GM12874 (cell line): ENCODE data around the gene CLSTN1.

Experiments used
- TF ChIP-seq, protein P1 (sequence below): IDR thresholded peaks from 2 replicates; pipeline ENCODE4 v1.5.1; 2011; ENCODE audit warnings: low read depth, mild to moderate bottlenecking, control low read depth, low read length, moderate library complexity; ENCODE audit not compliant: insufficient read depth

The CLSTN1 gene

DNA sequence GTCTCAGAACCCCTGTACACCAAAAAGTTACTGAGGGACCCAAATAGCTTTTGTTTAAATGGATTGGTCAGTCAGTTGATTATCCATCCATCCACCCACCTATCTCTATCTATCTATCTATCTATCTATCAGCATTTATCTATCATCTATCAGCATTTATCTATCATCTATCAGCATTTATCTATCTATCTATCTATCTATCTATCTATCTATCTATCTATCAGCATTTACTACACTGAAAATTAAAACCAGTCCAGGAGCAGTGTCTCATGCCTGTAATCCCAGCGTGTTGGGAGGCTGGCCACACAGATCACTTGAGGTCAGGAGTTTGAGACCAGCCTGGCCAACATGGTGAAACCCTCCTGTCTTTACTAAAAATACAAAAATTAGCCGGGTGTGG, 47.1 kb downstream of the CLSTN1 start:
- TF ChIP-seq, protein P1, sequence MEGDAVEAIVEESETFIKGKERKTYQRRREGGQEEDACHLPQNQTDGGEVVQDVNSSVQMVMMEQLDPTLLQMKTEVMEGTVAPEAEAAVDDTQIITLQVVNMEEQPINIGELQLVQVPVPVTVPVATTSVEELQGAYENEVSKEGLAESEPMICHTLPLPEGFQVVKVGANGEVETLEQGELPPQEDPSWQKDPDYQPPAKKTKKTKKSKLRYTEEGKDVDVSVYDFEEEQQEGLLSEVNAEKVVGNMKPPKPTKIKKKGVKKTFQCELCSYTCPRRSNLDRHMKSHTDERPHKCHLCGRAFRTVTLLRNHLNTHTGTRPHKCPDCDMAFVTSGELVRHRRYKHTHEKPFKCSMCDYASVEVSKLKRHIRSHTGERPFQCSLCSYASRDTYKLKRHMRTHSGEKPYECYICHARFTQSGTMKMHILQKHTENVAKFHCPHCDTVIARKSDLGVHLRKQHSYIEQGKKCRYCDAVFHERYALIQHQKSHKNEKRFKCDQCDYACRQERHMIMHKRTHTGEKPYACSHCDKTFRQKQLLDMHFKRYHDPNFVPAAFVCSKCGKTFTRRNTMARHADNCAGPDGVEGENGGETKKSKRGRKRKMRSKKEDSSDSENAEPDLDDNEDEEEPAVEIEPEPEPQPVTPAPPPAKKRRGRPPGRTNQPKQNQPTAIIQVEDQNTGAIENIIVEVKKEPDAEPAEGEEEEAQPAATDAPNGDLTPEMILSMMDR = no peak

DNA sequence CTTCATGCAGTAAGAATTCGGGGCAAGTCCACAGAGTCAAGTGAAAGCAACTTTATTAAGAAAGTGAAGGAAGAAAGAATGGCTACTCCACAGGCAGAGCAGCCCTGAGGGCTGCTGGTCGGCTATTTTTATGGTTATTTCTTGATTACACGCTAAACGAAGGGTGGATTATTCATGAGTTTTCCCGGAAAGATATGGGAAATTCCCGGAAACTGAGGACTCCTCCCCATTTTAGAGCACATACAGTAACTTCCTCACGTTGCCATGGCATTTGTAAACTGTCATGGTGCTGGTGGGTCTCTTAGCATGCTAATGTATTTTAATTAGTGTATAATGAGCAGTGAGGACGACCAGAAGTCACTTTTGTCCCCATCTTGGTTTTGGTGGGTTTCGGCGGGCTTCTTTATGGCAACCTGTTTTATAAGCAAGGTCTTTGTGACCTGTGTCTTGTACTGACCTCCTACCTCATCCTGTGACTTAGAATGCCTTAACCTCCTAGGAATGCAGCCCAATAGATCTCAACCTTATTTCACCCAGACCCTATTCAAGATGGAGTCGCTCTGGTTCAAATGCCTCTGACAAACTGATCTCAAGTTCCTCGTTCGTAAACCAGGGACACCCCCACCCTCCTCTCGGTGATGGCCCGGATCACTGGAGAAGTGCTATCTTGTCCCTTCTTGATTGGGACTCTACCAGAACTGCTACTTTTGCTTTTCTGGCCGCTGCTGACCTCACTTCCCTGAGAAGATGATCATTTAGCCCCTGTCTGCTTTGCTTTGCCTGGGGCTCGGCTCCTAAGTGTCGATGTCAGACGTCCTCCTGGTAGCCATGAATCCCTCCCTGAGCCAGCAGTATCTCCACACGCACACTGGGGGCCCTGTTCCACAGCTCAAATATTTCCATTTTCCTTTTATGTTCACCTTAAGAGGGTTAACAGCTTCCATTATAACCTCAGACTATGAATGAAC, 48.8 kb downstream of the CLSTN1 start:
- TF ChIP-seq, protein P1 = no peak

DNA sequence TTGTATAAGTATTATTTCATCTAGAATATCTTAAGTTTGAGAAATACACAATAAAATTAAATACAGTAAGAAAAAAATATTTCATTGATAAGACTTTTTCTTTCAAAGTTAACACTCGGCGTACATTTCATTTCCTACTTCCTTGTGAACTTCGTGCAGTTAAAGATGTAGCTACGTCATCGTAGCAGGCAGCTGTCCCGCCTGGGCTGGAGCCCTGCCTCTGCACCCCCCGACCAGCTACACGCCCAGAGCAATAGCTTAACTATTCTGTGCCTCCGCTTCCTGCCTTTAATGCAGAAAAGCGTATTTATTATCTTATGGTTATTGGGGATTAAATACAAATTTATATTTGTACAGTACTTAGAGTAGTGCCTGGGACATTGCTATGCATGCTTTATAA, 53.5 kb downstream of the CLSTN1 start:
- TF ChIP-seq, protein P1 = no peak

DNA sequence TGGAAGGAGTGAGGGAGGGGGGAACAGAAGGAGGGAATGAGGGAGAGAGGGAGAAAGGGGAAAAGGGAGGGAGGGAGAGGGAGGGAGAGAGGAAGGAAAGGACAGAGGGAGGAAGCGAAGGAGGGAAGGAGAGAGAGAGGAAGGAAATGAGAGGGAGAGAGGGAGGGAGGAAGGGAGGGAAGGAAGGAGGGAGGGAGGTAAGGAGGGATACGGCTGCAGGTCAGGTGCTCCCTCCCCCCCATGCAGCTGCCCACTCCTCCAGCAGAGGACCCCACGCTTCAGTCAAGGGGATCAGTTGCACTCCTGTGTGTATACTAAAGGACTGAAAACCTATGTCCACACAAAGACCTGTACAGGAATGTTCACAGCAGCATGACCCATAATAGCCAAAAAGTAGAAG, 54.8 kb downstream of the CLSTN1 start:
- TF ChIP-seq, protein P1 = no peak

DNA sequence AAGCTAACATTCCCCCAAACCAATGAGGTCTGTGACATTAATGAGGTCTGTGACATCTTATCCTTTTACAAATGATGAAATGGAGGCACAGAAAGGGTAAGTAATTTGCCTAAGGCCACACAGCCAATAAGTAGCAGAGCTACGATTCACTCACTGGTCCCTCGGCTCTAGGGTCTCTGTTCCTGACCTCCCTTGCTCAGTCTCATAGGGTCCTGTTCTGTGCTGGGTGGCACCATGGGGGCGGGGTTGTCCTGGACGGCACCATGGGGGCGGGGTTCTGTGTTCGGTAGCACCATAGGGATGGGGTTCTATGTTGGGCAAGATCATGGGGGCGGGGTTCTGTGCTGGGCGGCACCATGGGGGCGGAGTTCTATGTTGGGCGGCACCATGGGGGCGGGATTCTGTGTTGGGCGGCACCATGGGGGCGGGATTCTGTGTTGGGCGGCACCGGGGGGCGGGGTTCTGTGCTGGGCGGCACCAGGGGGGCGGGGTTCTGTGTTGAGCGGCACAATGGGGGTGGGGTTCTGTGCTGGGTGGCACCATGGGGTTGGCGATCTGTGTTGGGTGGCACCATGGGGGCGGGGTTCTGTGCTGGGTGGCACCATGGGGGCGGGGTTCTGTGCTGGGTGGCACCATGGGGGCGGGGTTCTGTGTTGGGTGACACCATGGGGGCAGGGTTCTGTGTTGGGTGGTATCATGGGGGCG, 55.6 kb downstream of the CLSTN1 start:
- TF ChIP-seq, protein P1 = no peak

DNA sequence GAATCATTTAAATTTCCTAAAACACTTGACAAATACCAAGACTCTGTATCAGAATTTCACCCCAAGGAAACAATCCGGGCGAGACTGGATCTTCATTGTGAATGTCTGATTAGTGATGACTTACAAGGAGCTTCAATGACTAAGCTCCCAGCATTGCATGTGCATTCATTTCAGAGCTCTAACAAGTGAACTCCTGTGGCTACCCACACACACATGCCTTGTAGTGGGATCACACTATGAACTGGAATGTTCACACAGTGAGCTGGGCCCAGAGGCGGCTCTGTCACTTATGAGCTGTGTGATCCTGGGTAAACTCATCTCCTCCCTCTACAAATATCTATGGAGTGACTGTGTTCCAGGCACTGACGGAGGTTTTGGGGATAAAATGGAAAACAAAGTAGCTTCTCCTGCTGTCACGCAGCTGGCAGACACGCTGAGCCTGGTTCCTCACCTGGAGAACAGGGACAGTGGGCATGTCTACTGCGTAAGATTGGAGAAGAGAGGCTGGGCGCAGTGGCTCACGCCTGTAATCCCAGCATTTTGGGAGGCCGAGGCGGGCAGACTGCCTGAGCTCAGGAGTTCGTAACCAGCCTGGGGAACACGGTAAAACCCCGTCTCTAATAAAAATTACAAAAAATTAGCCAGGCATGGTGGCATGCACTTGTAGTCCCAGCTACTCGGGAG, 56.9 kb downstream of the CLSTN1 start:
- TF ChIP-seq, protein P1 = no peak

DNA sequence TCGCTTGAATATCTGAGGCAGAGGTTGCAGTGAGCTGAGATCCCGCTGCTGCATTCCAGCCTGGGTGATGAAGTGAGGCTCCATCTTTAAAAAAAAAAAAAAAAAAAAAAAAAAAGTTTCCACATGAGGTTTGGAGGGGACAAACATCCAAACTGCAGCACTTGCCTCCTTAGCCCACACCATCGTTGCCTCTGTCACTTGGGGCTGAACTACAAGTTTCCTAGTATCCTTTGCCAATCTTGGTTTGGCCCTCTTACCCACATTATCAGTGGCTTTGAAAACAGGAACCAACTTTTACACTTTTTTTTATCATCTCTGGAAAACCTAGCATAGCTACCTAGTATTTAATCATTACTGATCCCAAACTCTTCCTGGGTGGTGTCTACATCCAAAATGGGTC, 59.2 kb downstream of the CLSTN1 start:
- TF ChIP-seq, protein P1 = no peak
